GM19240 (cell line): ENCODE data around the gene ACTN1.

Experiments used
- DNase-seq: peaks from one replicate; pipeline ENCODE4 v3.0.0; 2011; ENCODE audit warnings: low spot score; ENCODE audit not compliant: insufficient read length

The ACTN1 gene

DNA sequence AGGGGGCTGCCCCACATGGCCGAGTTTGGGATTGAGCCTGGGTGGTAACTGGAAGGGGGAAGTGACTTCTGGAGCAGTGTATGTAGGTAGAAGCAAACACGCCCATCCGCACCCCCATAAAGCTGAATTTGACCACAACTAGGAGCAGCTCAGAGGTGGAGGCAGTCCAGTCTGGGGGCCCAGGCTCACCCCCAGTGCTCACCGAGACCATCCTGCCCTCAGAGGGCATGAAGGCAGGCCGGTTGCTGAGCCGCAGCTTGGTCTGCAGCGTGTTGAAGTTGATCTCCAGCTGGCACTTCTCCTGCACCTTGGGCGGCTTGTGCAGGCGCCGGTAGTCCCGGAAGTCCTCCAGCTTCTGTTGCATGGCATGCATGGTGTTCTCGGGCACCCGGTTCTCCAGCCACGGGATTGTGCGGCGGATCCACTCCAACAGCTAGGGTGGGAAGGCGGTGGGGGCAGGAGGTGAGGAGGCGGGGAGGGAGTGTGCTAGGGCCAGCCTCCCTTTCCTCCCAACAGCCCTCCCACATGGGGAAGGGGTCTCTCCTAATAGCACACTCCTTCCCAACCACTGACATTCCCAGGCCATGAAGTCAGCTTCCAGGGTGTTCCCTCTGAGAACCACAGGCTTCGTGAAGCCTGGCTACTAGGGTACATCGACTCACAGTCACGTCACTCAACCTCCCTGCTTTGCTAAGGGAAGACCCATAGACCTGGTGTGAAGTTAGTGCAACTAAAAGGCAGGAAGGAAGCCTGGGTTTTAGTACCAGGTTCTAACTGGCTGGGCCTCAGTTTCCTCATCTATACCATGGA, 87.0 kb downstream of the ACTN1 start:
- DNase-seq, result no peak

DNA sequence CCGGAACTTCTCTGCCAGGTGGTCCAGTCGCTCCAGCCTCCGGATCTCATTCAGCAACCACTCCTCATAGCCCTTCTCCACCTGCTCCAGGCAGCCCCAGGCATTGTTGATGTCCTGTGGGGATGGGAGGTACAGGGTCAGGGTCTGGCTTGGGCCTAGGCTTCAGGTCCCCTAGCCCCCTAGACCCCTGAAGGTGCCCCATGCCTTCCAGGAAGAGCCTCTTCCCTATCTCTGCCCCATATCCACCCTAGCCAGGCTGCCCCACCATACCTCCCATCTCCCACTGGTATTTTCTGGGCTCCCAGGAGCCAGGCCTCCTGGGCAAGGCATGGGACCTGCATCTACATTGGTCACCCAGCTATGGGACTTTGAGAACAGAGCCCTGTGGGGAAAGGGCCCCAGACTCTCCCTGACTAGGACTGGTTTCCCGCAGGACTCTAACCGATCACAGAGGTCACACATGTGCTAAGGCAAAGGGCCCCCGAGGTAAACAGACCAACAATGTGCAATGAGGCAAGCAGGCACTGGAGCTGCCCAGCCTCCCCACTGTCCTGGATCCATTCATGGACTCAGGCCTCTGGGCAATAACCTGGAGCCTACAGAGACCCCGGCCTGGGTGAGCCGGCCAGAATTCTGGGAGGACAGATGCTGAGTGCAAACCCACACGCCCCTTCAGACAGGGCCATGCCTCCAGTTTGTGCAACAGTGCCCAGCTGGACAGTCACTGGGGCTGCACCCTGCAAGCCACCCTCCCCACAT, 88.8 kb downstream of the ACTN1 start:
- DNase-seq, result no peak

GRCh38 chr14:68888883-68889282, 90.2 kb downstream of the ACTN1 start:
- DNase-seq, result no peak

GRCh38 chr14:68888025-68888850, 90.9 kb downstream of the ACTN1 start:
- no peak for DNase-seq

DNA sequence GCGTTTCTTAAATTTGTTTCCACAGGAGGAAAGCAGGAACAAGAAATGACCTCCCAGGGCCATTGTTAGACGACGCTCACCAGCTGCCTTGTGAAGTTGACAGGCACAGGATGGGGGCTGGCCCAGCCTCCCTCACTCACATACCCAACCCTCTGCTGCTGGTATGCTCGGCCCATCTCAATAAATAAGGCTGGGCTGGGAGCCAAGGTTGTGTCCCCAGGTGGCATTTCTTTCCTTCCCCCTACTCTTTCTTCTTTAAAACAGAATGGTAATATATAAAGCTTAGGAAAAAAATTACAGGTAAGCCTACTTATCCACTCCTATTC, 93.0 kb downstream of the ACTN1 start:
- no peak for DNase-seq

DNA sequence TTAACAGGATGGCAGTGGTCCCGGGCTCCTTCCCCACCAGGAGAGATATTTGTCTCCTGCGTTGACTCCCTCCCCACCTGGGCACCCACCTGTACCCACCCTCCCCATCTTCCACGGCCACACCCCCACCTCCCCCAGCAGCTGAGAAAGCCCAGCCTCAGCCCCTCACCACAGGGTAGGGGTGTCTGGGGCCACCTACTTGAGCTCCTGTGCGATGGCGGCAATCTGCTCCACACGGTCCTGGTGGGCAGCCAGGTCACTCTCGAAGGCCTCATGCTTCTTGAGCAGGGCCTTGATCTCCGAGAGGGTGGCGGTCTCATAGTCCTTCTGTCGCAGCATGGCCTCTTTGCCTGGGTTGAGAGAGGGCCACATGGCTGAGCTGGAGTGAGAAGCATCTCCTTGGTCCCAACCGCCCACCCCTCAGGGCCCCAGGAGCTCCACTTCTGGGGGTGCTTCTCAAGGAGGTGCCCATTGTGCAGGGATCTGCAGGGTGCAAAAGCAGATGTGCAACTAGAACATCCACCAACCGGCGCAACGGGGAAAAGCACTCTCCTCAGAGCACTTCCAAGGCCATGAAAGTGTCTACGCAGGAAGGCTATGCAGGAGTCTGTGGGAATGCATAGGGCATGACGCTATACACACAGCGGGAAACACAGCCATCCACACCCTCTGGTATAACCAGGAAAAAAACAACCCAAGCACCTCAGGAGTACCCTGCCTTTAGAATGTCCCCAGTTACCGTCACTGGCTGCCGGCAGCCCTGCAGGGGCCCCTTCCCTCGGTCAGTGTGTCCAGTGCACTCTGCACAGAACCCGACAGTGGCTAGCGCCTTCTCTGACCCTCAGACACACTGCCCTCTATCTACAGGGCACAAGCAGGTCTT, 93.6 kb downstream of the ACTN1 start:
- DNase-seq, result no peak

- DNase-seq, result no peak
These were observed 94.8 kb downstream of the ACTN1 start for GRCh38 chr14:68884031-68885030.

GRCh38 chr14:68882235-68882634, 96.9 kb downstream of the ACTN1 start:
- DNase-seq, result no peak

- no peak for DNase-seq
These were observed 97.7 kb downstream of the ACTN1 start for GRCh38 chr14:68881396-68881795.

DNA sequence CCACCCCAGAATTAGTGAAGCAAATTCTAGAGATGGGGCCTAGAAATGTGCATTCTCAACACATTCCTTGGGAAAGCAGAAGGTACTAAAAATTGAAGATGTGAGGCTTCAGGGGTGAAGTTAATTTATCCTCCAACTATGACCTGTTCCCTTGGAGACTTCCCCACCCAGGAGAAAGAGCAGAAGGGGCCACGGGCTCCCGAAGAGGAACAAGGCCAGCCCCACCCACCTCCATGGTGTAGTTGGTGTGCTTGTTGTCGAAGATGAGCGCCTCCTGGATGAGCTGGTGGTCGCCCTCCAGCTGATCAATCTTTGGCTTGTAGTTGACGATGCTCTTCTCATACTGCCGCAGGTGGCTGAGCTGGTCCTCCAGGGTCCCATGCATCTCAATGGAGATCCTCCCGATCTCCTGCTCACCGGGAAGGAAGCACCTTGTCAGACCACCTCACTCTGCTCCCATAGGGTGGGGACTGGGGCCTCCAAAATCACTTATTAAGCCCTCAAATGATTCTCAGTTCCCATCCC, 98.5 kb downstream of the ACTN1 start:
- DNase-seq, result no peak

- no peak for DNase-seq
These were observed 99.1 kb downstream of the ACTN1 start for GRCh38 chr14:68879841-68880575.

- DNase-seq, result no peak
These were observed 99.8 kb downstream of the ACTN1 start for GRCh38 chr14:68879321-68879781.

GRCh38 chr14:68878908-68879307, 100.2 kb downstream of the ACTN1 start:
- no peak for DNase-seq

DNA sequence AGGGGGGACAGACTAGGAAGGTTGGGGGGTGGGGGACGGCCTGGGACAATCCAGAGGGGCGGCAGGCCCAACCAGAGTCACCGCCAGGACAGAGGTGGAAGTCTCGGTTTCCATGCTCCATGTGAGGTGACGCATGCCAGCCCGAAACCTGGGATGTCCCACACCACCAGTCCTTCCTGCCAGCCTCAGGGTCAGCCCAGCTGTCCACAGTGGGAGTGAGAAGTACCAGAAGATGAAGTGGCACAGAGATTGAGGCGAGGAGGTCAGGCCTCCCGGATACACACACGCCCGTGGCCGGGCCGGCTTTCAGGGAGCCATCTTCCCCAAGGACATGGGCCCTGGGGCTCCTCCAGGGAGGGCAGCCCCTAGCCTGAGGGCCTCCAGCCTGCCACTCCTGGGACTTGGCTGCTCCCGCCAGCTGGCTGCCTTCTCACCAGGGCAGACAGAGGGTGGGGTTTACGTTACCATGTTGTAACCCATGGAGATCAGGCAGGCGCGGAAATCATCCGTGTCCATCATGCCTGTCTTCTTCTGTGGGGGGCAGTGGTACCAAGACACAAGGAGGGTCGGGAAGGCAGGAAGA, 101.0 kb downstream of the ACTN1 start:
- no peak for DNase-seq

DNA sequence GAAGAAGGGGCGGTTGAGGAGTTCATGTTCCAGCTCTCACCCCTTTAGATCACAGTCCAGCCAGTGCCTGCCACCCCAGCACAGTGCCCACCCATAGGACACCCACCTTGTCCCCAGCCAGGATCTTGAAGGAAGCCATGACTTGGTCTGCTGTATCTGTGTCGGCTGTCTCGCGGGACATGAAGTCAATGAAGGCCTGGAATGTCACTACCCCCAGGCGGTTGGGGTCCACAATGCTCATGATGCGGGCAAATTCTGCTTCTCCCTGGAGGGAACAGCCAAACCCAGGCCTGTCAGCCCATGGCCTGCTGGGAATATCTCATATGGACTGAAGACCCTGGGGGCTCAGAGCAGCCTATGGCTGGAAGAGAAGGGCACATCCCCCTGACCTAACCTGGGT, 102.1 kb downstream of the ACTN1 start:
- DNase-seq, result no peak

GRCh38 chr14:68874746-68875155, 104.4 kb downstream of the ACTN1 start:
- no peak for DNase-seq

- no peak for DNase-seq
These were observed 105.7 kb downstream of the ACTN1 start for GRCh38 chr14:68873376-68873775.

GRCh38 chr14:68871392-68871791, 107.7 kb downstream of the ACTN1 start:
- DNase-seq, result no peak
